CD14-positive monocyte (primary cell): ENCODE results near the gene PFDN5. TPM values are rescaled to one million over a fixed set of nuclear protein-coding genes. Genes with fewer than 3 reads are reported as not detected.
A peak's percentile ranks its signal among the peaks of the same experiment; 100 is the strongest.

Source experiments
- DNase-seq, 3 donors: peaks; one replicate each; pipeline ENCODE4 v3.0.0-alpha.2; 2011 to 2022
- H2AFZ ChIP-seq: 2 replicates; pipeline ENCODE4 v1.6.0; 2012; ENCODE audit warnings: mild to moderate bottlenecking, low read depth, low read length, inconsistent platforms; ENCODE audit not compliant: insufficient read depth, poor library complexity, severe bottlenecking
- H3K27ac ChIP-seq, 2 donors: 1 replicate in 1 of 2; 2 replicates in 1 of 2; pipeline ENCODE4 v1.5.1; 2012 to 2013; ENCODE audit warnings: low read length in 2 of 2, control low read depth in 1 of 2, inconsistent platforms in 1 of 2, low read depth in 1 of 2, mild to moderate bottlenecking in 1 of 2
- H3K27me3 ChIP-seq, 2 donors: one replicate each; pipeline versions ENCODE4 v1.6.0 to v1.6.1; 2011 to 2013; ENCODE audit warnings: low read length in 2 of 2; ENCODE audit not compliant: control insufficient read depth in 2 of 2, insufficient read depth in 2 of 2
- H3K36me3 ChIP-seq, 2 donors: replicated peaks in 1 of 2; 1 replicate in 1 of 2; 2 replicates in 1 of 2; pipeline versions ENCODE4 v1.5.1 to v1.6.1; 2012 to 2013; ENCODE audit warnings: low read length in 2 of 2, control low read depth in 1 of 2, inconsistent platforms in 1 of 2, mild to moderate bottlenecking in 1 of 2; ENCODE audit not compliant: insufficient read depth in 2 of 2, control insufficient read depth in 1 of 2
- H3K4me1 ChIP-seq, 2 donors: 1 replicate in 1 of 2; 2 replicates in 1 of 2; pipeline versions ENCODE4 v1.5.1 to v1.6.1; 2012 to 2013; ENCODE audit warnings: low read length in 2 of 2, control low read depth in 1 of 2, inconsistent platforms in 1 of 2, mild to moderate bottlenecking in 1 of 2, moderate library complexity in 1 of 2; ENCODE audit not compliant: insufficient read depth in 2 of 2, control insufficient read depth in 1 of 2
- H3K4me2 ChIP-seq: replicated peaks from 2 replicates; pipeline ENCODE3; 2012; ENCODE audit warnings: low read length, moderate library complexity, mild to moderate bottlenecking; ENCODE audit not compliant: poor library complexity, severe bottlenecking; ENCODE audit errors: extremely low read depth
- H3K4me3 ChIP-seq, 3 experiments: fragments of 200-600 bp in 1 of 3; sonication (generic) in 1 of 3; replicated peaks in 1 of 3; 1 replicate in 2 of 3; 2 replicates in 1 of 3; pipeline ENCODE4 v1.5.1; 2011 to 2013; ENCODE audit warnings: low read length in 3 of 3, mild to moderate bottlenecking in 3 of 3, control low read depth in 2 of 3, low read depth in 2 of 3, inconsistent platforms in 1 of 3, moderate library complexity in 1 of 3
- H3K79me2 ChIP-seq: 2 replicates; pipeline ENCODE4 v1.6.0; 2012; ENCODE audit warnings: mild to moderate bottlenecking, control low read depth, inconsistent platforms, low read length, moderate library complexity; ENCODE audit not compliant: insufficient read depth
- H3K9ac ChIP-seq: 2 replicates; pipeline ENCODE4 v1.6.0; 2017; ENCODE audit warnings: low read length, mild to moderate bottlenecking; ENCODE audit not compliant: insufficient read depth, poor library complexity, severe bottlenecking
- H3K9me3 ChIP-seq, 2 donors: replicated peaks in 1 of 2; 1 replicate in 1 of 2; 2 replicates in 1 of 2; pipeline versions ENCODE4 v1.5.1 to v1.6.1; 2012 to 2013; ENCODE audit warnings: low read length in 2 of 2, control low read depth in 1 of 2; ENCODE audit not compliant: control insufficient read depth in 1 of 2, insufficient read depth in 1 of 2
- H4K20me1 ChIP-seq: 2 replicates; pipeline ENCODE4 v1.6.0; 2012; ENCODE audit warnings: mild to moderate bottlenecking, low read length, control low read depth, moderate library complexity; ENCODE audit not compliant: insufficient read depth
- H3K27ac Mint-ChIP-seq, 7 donors: one replicate each; pipeline ENCODE4 v1.8.0; 2020; ENCODE audit warnings: mild to moderate bottlenecking in 7 of 7, mixed read lengths in 7 of 7, moderate library complexity in 6 of 7, inconsistent platforms in 2 of 7
- H3K27me3 Mint-ChIP-seq, 3 donors: one replicate each; pipeline ENCODE4 v1.8.0; 2021 to 2022; ENCODE audit warnings: low read depth in 3 of 3, mild to moderate bottlenecking in 3 of 3, mixed read lengths in 3 of 3, moderate library complexity in 3 of 3, inconsistent platforms in 1 of 3
- H3K36me3 Mint-ChIP-seq, 2 donors: one replicate each; pipeline ENCODE4 v1.8.0; 2020; ENCODE audit warnings: mixed read lengths in 2 of 2, inconsistent platforms in 1 of 2, mild to moderate bottlenecking in 1 of 2
- H3K4me1 Mint-ChIP-seq: one replicate; pipeline ENCODE4 v1.8.0; 2020; ENCODE audit warnings: mild to moderate bottlenecking, mixed read lengths
- H3K4me3 Mint-ChIP-seq, 2 donors: one replicate each; pipeline ENCODE4 v1.8.0; 2020; ENCODE audit warnings: mild to moderate bottlenecking in 2 of 2, mixed read lengths in 2 of 2, moderate library complexity in 1 of 2
- H3K9me3 Mint-ChIP-seq, 7 donors: one replicate each; pipeline ENCODE4 v1.8.0; 2020 to 2022; ENCODE audit warnings: mixed read lengths in 7 of 7, mild to moderate bottlenecking in 6 of 7, moderate library complexity in 6 of 7, inconsistent platforms in 2 of 7
- WGBS: methylation state at CpG from one replicate; pipeline ENCODE4 v1.1.5; 2013; ENCODE audit warnings: missing lambda C conversion rate; ENCODE audit not compliant: insufficient coverage; 5-methylcytosine and 5-hydroxymethylcytosine counted together
- intact Hi-C, 2 donors: fragments of 100-400 bp; cut with micrococcal nuclease; formaldehyde crosslinking; loops; one replicate each; pipeline versions ENCODE4 v1.15.0 to v1.15.1; 2023
- polyA plus RNA-seq, 3 donors: library from polyadenylated mRNA; depleted of rRNA in 1 of 3; unstranded in 2 of 3; stranded (reverse) in 1 of 3; fragments of 300-500 nt in 2 of 3; fragments of >200 nt in 1 of 3; fragmentation: Illumina TruSeq in 2 of 3; gene quantifications; 1 replicate in 2 of 3; 2 replicates in 1 of 3; pipeline ENCODE4 v1.2.3, GENCODE V29; 2012 to 2021
- TF ChIP-seq, protein P1 (sequence below): fragments of 200-600 bp; IDR thresholded peaks from one replicate; pipeline ENCODE4 v1.8.0; 2022; ENCODE audit warnings: antibody characterized with exemption, mild to moderate bottlenecking

PFDN5 gene
- polyA plus RNA-seq, 3 donors: 1,474 to 2,196 (median 1,751) TPM

DNA sequence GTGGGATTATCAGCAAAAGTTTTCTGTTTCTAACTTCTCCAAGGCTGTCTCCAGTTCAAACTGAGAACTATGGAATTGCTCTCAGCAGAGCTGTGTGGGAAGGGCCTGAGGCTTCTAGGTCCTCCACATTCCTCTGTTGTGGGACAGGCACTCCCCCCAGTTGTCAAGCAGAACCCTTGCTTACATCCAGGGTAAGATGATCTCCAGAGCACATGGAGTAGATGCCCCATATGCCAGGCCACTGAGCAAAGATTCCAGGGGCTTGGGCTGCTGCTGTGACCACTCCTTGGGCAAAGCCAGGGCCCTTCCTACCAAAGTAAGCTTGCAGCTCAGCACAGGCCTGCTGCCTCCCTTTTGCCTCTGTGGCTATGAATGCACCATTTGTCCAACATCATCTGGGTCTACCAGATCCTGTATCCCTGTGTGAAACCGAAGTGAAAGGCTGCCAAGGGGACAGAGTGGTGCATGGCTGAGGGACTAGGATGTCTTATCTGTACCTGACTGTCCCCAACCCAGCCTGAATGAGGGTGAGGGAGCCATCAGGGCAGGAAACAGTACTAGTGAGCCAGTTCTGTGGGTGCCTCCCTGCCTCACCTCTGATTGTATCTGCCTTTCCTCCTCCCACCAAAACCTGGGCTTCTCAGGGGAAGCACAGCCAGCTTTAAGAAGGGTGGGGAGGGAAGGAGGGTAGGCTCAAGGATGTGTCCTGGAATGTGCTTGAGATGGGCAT, 40.4 kb upstream of the PFDN5 start:
- peaks cover 42% of the 10 kb centered on the region for H3K4me1 Mint-ChIP-seq
- peak overlapping the region in 1 of 2 donors; percentile 34 for H3K27ac ChIP-seq
- no peak overlapping the region for H3K4me2 ChIP-seq
- no peak for DNase-seq
- H3K36me3 Mint-ChIP-seq: peaks cover 12 to 23% of the 10 kb centered on the region in 2 donors
- no peak overlapping the region for H3K4me3 ChIP-seq
- no peak overlapping the region for H3K9ac ChIP-seq
- peak overlapping the region in 3 of 7 donors; percentile 6 to 54 (median 50) for H3K27ac Mint-ChIP-seq
- TF ChIP-seq, protein P1, sequence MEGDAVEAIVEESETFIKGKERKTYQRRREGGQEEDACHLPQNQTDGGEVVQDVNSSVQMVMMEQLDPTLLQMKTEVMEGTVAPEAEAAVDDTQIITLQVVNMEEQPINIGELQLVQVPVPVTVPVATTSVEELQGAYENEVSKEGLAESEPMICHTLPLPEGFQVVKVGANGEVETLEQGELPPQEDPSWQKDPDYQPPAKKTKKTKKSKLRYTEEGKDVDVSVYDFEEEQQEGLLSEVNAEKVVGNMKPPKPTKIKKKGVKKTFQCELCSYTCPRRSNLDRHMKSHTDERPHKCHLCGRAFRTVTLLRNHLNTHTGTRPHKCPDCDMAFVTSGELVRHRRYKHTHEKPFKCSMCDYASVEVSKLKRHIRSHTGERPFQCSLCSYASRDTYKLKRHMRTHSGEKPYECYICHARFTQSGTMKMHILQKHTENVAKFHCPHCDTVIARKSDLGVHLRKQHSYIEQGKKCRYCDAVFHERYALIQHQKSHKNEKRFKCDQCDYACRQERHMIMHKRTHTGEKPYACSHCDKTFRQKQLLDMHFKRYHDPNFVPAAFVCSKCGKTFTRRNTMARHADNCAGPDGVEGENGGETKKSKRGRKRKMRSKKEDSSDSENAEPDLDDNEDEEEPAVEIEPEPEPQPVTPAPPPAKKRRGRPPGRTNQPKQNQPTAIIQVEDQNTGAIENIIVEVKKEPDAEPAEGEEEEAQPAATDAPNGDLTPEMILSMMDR: no peak
- no peaks in the 10 kb centered on the region for H3K27me3 ChIP-seq
- peaks cover 19% of the 10 kb centered on the region for H4K20me1 ChIP-seq
- intact Hi-C loops: loop anchor here in 1 of 2 donors (5.0 kb wide), 1 partner anchor 38 kb away; no protein-coding TSS in a partner anchor
- no peaks in the 10 kb centered on the region for H3K9me3 ChIP-seq
- no peaks in the 10 kb centered on the region for H3K9me3 Mint-ChIP-seq
- no peak overlapping the region for H2AFZ ChIP-seq
- peaks cover 32% of the 10 kb centered on the region for H3K79me2 ChIP-seq
- no peaks in the 10 kb centered on the region for H3K27me3 Mint-ChIP-seq
- no peak overlapping the region for H3K4me3 Mint-ChIP-seq
- peaks cover 8 to 22% of the 10 kb centered on the region in 2 donors for H3K36me3 ChIP-seq
- H3K4me1 ChIP-seq: peaks cover 30 to 45% of the 10 kb centered on the region in 2 donors
- 100% methylated on average over 1 of the region's 1 CpG for WGBS

DNA sequence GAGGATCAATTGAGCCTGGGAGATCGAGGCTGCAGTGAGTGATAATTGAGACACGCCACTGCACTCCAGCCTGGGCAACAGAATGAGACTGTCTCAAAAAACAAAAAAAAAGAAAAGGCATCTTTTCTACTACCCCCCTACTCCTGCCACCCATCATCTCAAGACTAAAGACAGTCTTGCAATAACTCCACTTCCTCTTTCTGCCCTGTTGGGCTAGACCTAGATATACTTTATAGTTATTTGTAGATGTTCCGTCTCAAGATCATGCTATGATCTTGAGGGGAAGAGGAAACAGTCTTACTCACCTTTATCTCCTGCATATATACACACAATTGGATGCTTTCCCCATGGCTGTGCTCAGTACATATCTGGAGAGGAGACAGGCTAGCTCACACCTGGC, 39.3 kb upstream of the PFDN5 start:
- peaks cover 30 to 42% of the 10 kb centered on the region in 2 donors for H3K4me1 ChIP-seq
- no peak overlapping the region for H3K9ac ChIP-seq
- no CpG with 5 or more reads among the region's 3 CpGs for WGBS
- peaks cover 8 to 22% of the 10 kb centered on the region in 2 donors for H3K36me3 ChIP-seq
- H2AFZ ChIP-seq: no peak overlapping the region
- H3K4me3 ChIP-seq: no peak overlapping the region
- DNase-seq: peak; percentile 39 to 65 (median 59)
- no peaks in the 10 kb centered on the region for H3K9me3 ChIP-seq
- H4K20me1 ChIP-seq: peaks cover 19% of the 10 kb centered on the region
- H3K4me1 Mint-ChIP-seq: peaks cover 40% of the 10 kb centered on the region
- no peaks in the 10 kb centered on the region for H3K27me3 ChIP-seq
- intact Hi-C loops: no loop called here
- H3K79me2 ChIP-seq: peaks cover 32% of the 10 kb centered on the region
- H3K9me3 Mint-ChIP-seq: no peaks in the 10 kb centered on the region
- TF ChIP-seq, protein P1: no peak
- peaks cover 12 to 23% of the 10 kb centered on the region in 2 donors for H3K36me3 Mint-ChIP-seq
- H3K27ac ChIP-seq: no peak overlapping the region
- H3K27ac Mint-ChIP-seq: peak overlapping the region in 4 of 7 donors; percentile 21 to 85 (median 70)
- H3K4me2 ChIP-seq: no peak overlapping the region
- H3K27me3 Mint-ChIP-seq: no peaks in the 10 kb centered on the region
- no peak overlapping the region for H3K4me3 Mint-ChIP-seq
